Measurements from ENCODE around the gene EGR1. TPM values are rescaled to one million over a fixed set of nuclear protein-coding genes. Genes with fewer than 3 reads are reported as not detected.

EGR1 gene
- total RNA-seq, 6 donors from 2014 or later, result 14.7 to 222 (median 64.2) TPM

GRCh38 chr5:138508958-138509357 lies 43.7 kb downstream of the EGR1 start:
- DNase-seq (no peak), ATAC-seq (ENCODE audit: low FRiP score in 2 of 2) (peak; percentile 10 to 71)
- H3K36me3 ChIP-seq, result peaks cover 8 to 74% (median 47%) of the 10 kb centered on the region in 4 donors
- H3K4me1 ChIP-seq, result peaks cover 0 to 8% (median 4%) of the 10 kb centered on the region in 4 donors
- no peaks in the 10 kb centered on the region for H3K9me3 ChIP-seq
- H3K4me3 ChIP-seq, result no peak overlapping the region
- no peak for TF ChIP-seq EP300 (IDR thresholded peaks at IDR 0.05)
- TF ChIP-seq POLR2A (IDR thresholded peaks at IDR 0.05), result no peak
- TF ChIP-seq POLR2AphosphoS5 (IDR thresholded peaks at IDR 0.05), result peak in 1 of 2 donors; percentile 11
- no peak for TF ChIP-seq CTCF (IDR thresholded peaks at IDR 0.05)
- peak overlapping the region in 2 of 4 donors; percentile 48 to 59 for H3K27ac ChIP-seq
- no peaks in the 10 kb centered on the region for H3K27me3 ChIP-seq
- 46 to 76% methylated on average over 3 of the region's 3 CpGs for WGBS, 2 donors

- ATAC-seq (ENCODE audit: low FRiP score in 2 of 2) (peak in 1 of 2 donors; percentile 25), DNase-seq (no peak)
- TF ChIP-seq POLR2A (IDR thresholded peaks at IDR 0.05), result no peak
- Histone ChIP-seq H3K36me3 (peaks cover 19 to 93% (median 67%) of the 10 kb centered on the region in 4 donors), H3K27me3 (no peaks in the 10 kb centered on the region), H3K27ac (no peak overlapping the region), H3K9me3 (no peaks in the 10 kb centered on the region), H3K4me3 (no peak overlapping the region), H3K4me1 (peaks cover 0 to 5% (median 2%) of the 10 kb centered on the region in 4 donors)
- WGBS, 2 donors, result 100% methylated on average over 1 of the region's 1 CpG
Measured at GRCh38 chr5:138514021-138514420, 48.7 kb downstream of the EGR1 start.

- H3K4me3 ChIP-seq, result no peak overlapping the region
- no peaks in the 10 kb centered on the region for H3K9me3 ChIP-seq
- no peaks in the 10 kb centered on the region for H3K27me3 ChIP-seq
- peaks cover 3 to 8% (median 7%) of the 10 kb centered on the region in 4 donors for H3K4me1 ChIP-seq
- H3K27ac ChIP-seq, result no peak overlapping the region
- ATAC-seq (ENCODE audit: low FRiP score in 2 of 2), result no peak
- no peak for DNase-seq
- no peak for TF ChIP-seq CTCF (IDR thresholded peaks at IDR 0.05)
- TF ChIP-seq POLR2A (IDR thresholded peaks at IDR 0.05), result no peak
- no peak for TF ChIP-seq POLR2AphosphoS5 (IDR thresholded peaks at IDR 0.05)
- TF ChIP-seq EP300 (IDR thresholded peaks at IDR 0.05), result no peak
- 61 to 79% methylated on average over 3 of the region's 3 CpGs for WGBS, 2 donors
- H3K36me3 ChIP-seq, result peaks cover 15 to 76% (median 57%) of the 10 kb centered on the region in 4 donors
Measured at GRCh38 chr5:138515556-138516245, 50.4 kb downstream of the EGR1 start.

DNA sequence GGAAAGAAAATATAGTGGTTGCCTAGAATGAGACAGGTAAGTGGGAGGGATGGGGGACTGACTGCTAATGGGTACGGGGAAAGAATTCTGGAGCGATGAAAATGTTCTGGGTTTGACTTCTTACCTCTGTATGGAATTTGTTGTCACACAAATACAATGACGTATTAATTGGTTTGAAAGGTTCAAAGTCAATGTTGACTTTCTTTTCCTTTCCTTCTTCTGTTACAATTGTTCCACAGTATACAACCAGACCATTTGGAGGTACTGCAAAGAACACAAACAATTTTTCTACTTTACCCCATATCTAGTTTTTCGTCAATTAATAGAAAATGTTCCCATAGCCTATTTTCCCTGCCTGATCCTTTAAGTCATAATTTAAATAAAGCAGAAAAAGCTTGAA lies 52.2 kb downstream of the EGR1 start:
- no peak for TF ChIP-seq CTCF (IDR thresholded peaks at IDR 0.05)
- TF ChIP-seq POLR2AphosphoS5 (IDR thresholded peaks at IDR 0.05), result no peak
- no peak for TF ChIP-seq POLR2A (IDR thresholded peaks at IDR 0.05)
- no peak for TF ChIP-seq EP300 (IDR thresholded peaks at IDR 0.05)
- 95% methylated on average over 4 of the region's 4 CpGs for WGBS, 2 donors

More for the DNA sequence above, 52.2 kb downstream of the EGR1 start:
- ATAC-seq (ENCODE audit: low FRiP score in 2 of 2), result no peak
- H3K4me1 ChIP-seq, result peaks cover 8 to 11% (median 9%) of the 10 kb centered on the region in 4 donors
- H3K27me3 ChIP-seq, result no peaks in the 10 kb centered on the region
- peaks cover 11 to 61% (median 51%) of the 10 kb centered on the region in 4 donors for H3K36me3 ChIP-seq
- H3K4me3 ChIP-seq, result no peak overlapping the region
- no peaks in the 10 kb centered on the region for H3K9me3 ChIP-seq
- DNase-seq, result no peak
- H3K27ac ChIP-seq, result no peak overlapping the region

Small RNA genes within 50 kb of the gene (small RNA-seq; reads per million reads assigned to genes)
- 0 reads per million in 4 donors for gene AC113403.1

Other genes starting within 250 kb of the EGR1 start
- gene GFRA3, start 190.9 kb upstream of the EGR1 start, total RNA-seq, result under 1 TPM in 5 of 6 donors, not detected in 1; 0.30 to 0.86 (median 0.33) TPM
- under 1 TPM in 4 of 6 donors, not detected in 2; 0.37 to 0.67 (median 0.54) TPM for gene CDC25C, start 133.7 kb upstream of the EGR1 start, total RNA-seq
- gene FAM53C, start 127.2 kb upstream of the EGR1 start, total RNA-seq, result 10 to 100 TPM; 15.8 to 71.2 (median 21.9) TPM
- 100 to 1,000 TPM in 1 of 6 donors, 10 to 100 TPM in 5; 54.8 to 110 (median 56.8) TPM for gene KDM3B, start 112.8 kb upstream of the EGR1 start, total RNA-seq
- 1 to 10 TPM in 1 of 6 donors, under 1 TPM in 4, not detected in 1; 0.33 to 3.2 (median 0.46) TPM for gene REEP2, start 26.4 kb upstream of the EGR1 start, total RNA-seq
- gene ETF1, start 77.8 kb downstream of the EGR1 start, total RNA-seq, result 100 to 1,000 TPM in 2 of 6 donors, 10 to 100 TPM in 4; 22.0 to 147 (median 92.4) TPM
- gene HSPA9, start 109.9 kb downstream of the EGR1 start, total RNA-seq, result 100 to 1,000 TPM in 4 of 6 donors, 10 to 100 TPM in 2; 66.5 to 195 (median 139) TPM